Measurements from ENCODE around the gene DGKI.
A peak's percentile ranks its signal among the peaks of the same experiment; 100 is the strongest.

Gene DGKI

DNA sequence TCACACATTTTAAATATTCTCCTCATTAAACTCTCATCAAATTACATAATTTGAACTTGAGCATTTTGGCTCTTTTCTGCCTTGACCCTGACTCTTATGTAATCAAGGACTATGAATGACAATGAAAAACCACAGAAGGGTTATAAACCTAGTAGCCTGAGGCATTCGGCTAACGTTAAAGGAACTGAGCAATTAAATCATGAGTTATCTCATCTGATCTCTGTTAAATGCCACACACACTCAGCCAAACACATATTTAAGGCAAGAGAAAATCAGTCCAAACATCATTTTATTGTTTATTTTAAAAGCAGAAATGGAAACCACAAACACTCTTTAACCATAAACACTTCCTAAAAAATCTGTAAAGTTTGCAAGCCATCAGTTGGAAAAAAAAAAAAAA, 204.3 kb downstream of the DGKI start:
- DNase-seq = no peak

DNA sequence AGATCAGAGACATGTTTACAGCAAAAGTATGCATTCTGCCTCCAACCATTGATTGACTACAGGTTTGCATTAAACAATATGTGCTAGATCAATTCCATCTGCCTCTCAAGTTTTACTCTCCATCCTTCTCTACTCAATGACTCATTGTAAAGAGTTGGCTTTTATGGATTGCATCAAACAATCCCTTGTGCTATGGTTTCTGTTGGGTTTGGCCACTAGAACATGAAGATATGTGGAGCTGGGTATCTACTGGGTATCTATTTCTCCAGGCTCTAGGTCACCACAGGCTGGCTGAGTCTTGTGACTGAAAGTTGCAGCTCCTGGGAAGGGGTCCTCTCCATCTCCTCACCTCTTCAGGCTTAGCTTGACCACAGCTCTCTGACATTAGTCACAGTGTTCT, 204.7 kb downstream of the DGKI start:
- no peak for DNase-seq

DNA sequence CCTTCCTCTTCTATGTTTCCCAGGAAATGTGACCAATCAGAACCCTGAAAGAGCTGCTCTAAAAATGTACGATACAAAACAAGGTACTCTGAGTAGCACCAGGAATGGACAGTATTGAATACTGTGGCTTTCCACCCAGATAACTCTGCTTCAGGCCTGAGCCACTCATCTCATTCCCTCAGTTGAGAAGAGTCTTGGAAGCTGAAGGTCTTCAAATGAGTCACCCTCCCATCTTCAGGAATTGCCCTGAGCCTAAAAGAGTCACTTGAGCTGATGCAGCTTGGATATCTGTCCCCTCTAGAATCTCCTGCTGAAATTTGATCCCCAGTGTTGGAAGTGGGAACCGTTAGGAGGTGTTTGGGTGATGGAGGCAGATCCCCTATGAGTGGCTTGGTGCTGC, 210.4 kb downstream of the DGKI start:
- no peak for DNase-seq

DNA sequence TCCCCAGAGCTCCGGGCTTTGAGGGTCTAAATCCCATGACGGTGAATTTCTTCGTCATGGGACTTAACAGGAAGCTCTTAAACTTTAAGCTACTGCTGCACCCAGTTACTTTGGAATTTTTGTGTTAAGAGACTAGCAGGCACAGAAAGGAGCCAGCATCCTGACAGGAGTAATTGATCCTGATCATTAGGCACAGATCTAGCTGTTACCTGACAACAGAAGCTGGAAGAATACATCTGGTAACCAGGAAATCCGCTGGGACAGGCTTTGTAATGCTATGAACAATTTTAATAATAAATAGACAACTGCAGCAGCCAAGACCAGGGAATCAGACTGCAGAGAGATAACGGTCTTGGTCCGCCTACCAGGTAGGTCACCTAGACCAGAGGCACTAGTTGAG, 210.9 kb downstream of the DGKI start:
- no peak for DNase-seq

DNA sequence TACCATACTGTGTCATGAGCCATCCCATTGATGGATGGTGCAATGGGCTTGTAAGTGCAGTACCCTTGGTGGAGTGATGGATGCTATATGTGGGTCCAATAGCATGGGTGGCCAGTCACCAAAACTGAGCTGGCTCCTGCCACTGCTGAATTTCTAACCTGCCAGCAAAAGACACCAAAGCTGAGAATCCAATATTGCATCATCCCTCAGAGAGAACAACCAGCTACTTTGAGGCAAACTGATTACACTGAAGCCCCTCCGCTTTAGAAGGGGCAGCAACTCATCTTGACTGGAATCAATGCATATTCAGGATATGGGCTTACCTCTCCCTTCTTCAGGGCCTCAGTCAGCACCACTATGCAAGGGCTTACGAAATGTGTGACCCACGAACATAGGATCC, 211.6 kb downstream of the DGKI start:
- DNase-seq = no peak

DNA sequence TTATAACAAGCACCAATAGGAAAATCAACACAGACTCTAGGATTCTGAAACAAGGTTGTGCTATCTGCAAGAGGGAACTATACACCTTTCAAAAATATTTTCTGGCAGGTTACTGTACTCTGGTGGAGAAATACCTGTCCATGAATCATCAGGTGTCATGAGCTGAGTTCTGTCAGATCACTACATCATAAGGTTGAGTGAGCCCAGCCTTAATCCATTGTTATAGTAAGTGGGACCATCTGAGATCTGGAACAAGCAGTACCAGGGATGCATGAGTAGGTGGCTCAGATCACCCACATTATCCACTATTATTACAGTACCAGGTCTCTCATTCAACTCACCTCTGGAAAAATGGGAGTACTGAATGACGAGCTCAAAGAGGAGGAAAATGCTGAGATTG, 212.4 kb downstream of the DGKI start:
- no peak for DNase-seq

DNA sequence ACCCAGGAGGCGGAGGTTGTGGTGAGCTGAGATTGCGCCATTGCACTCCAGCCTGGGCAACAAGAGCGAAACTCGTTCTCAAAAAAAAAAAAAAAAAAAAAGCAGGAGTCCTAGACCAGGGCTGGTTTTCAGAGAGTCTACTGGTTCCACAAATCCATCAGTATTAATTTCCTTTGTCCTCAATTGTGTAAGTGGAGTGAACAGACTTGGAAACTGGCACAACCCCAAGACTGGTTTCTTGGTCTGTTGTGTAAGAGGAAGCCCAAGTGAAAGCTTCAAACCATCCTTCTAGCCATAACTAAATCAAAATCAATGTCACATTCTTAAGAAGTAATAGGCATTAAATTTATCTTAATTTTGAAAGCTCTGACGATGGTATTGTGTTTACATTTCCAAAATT, 213.6 kb downstream of the DGKI start:
- DNase-seq = no peak

DNA sequence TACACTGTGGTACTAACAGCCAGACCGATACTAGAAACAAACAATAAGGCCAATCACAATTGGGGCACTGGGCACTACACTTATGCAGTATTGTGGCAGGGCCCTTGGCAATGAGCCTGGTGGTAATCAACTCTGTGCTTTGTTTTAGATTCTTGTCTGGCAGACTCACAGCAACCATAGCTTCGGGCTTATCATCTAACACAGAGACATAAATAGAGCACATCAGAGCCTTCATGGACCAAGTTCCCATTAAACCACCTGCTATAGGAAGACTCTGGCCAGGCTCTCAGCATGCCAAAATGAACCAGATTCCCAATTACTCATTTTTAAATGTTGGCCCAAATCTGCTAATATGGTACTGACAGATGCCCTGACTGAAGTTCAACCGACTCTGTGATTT, 218.6 kb downstream of the DGKI start:
- no peak for DNase-seq

DNA sequence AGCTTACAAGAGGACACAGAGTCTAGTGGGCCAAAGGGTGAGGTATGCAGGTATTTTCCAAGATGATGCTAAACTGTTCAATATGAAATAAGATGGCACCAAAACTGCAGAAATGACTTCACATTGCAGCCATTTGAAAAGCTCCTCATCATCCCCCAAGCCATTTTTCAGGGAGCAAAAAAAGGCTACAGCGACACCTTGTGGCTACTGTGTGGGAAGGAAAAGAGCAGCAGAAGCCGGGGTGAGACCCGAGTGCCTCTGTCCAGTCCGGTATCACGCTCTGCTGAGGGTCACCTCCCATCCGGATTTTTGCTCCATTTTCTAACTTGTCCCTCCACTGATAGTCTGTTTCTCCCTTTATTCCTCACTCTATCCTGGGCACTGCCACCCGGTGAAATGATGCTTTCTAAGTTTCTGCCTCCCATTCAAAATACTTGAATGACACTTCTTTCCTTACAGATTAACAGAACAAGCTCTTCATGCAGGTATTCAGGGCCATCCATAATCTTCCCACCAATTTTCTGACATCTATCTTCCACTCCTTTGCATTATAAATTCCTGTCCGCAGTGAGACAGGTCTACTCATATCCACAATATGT, 220.2 kb downstream of the DGKI start:
- DNase-seq = peak; percentile 24

DNA sequence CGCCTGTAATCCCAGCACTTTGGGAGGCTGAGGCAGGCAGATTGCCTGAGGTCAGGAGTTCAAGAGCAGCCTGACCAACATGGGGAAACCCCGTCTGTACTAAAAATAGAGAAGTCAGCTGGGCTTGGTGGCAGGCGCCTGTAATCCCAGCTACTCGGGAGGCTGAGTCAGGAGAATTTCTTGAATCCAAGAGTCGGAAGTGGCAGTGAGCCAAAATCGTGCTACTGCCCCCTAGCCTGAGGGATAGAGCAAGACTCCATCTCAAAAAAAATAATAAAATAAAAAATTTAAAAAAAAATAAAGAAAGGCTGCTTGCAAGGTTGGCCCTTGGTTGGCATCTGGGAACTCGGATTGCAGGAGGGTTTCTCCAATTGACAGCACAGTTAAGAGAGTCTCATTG, 221.6 kb downstream of the DGKI start:
- DNase-seq = no peak

DNA sequence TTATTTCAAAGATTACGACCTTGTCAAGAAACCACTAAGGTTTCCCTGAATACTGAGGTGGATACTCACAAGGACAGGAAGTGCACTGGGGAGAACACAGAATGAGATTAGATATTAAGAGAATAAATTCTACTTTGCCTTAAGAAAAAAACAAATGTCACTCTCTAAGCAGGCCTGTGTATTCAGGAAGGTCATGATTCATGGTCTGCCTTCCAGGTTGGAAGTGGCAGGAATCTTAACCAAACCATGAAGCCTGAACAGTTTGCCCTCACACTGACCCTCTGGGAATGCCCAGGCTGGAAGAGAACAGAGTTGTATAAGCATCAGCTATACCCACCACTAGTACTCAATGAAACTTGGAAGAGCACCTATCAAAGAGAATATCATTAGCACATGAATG, 227.6 kb downstream of the DGKI start:
- no peak for DNase-seq

DNA sequence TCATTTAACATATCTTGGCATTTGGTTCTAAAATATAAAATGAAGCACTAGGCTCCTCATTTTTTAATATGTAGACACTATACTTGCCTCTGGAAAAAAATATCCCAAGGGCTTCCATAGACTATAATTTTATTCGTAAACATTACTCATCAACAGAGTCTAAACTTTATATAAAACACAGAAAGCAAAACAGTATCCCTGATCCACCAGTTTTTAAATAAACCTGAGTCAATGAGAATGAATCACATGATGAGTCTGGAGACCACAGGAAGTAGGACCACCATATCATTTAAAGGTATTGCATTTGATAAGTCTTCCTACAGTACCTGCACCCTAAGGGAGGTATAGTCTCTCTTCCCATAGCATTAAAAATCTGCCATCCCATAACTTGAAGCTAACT, 228.0 kb downstream of the DGKI start:
- no peak for DNase-seq

DNA sequence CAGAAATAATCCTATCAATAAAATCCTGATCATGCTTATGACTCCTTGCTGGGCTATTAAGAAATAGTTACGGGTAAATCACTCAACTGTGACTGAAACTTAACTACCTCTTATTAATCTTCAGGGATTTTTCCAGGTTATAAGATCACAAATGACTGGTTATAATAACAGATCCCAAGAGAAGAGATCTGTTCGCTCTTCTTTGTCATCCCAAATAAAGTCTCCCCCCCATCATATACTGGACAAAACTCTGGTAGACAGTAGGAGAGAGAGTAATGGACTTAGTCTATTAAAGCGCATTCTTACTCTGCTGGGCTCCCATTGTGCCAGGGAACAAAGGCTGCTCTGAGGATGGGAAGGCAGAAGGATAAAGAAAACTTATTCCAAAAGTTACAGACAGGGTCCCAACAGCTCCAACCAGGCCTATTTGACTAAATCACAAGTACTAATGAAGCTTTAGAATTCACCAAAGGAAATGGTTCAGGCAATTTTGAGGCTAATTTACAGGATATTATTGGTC, 233.7 kb downstream of the DGKI start:
- DNase-seq = no peak

DNA sequence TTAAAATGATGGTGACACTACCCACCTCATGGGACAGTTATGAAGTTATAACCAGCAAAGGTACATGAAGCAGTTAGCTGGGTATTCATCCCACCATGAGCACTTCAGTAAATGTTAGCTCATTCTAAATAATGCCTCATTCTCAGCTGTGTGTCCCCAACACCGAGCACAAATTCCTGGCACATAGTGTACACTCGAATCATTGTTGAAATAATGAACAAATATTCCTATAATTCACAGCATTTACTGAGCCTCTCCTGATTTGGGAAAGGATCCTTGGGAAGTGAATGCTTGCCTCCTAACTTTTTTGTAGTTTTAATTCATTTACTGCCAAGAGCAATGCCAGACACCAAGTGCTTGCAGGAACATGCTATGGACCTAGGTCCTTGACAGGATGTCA, 235.2 kb downstream of the DGKI start:
- no peak for DNase-seq

DNA sequence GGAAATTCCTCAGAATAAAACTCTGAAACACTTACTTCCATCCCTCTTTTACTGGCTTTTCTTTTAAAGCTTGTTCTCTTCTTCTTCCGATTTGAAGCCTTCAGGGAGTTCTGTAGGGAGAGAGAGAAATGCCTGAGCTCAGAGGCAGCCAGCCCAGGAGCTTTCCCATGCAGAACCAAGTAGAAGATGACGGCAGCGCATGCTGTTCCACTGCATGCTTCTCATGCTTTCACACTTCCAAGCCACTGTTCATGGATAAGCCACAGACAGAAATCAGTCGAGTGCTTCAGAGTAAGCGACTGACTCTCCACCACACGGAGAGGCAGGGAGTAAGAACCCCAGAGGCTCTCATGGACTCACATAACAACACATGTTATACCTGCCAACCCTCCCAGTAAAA, 237.3 kb downstream of the DGKI start:
- DNase-seq = no peak

DNA sequence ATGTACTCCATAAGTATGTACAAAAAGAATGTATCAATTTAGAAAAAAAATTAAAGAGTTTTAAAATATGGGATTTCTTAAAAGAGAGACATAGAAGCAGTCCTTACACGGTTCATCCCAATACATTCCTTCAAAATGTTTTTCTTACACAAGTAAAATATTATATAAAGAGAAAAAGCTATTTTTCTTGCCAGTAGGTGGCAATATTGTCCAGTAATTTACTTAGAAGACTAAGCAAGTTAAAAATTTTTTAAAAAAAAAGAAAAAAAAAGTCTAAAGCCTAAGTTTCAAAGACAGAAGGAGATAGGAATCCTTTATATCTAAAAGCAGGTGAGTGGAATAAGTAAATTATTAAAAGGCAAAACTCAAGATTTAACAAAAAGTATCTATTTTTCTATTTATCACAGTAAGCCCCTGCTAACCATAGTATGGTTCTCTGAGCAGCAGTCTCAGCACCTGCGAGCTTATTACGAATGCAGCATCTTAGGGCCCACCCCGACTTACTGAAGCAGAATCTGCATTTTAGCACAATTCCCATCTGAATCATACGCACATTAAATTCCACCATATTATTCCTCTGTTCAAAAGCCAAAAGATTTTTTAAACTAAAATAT, 240.6 kb downstream of the DGKI start:
- DNase-seq = no peak

DNA sequence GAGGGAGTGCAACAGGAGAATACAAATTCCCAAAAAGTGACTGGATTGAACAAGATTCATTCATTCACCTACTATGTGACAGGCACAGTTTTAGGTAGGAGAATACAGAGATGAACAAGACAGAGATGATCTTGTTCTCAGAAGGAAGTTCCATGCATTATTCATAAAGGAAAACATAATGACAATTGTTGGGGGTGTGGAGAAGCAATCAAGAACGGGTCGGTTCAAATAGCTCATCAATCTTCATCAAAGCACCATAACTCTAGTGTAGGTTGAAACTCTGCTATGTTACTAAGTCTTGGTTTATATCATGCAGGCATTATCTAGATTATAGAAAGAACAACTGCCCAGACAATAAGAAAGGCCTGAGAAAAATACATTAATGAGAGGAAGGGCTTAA, 243.7 kb downstream of the DGKI start:
- DNase-seq = no peak

DNA sequence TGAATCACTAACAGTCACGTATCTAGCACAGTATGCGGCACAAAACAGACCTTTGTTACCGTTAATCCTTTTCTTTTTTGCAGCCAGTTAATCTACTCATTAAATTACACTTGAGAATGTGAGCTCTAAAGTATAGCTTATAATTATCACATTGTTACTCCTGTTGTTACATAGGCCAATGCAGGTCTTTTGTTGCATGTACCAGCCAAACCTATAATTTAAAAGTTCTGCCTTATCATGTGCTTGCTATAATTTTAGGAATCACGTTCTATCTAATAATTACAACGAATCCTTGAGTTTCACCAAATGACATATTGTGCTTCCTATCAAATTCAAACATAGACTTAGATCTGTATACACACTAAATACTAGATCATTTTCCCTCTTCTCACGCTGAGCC, 245.1 kb downstream of the DGKI start:
- DNase-seq = no peak

DNA sequence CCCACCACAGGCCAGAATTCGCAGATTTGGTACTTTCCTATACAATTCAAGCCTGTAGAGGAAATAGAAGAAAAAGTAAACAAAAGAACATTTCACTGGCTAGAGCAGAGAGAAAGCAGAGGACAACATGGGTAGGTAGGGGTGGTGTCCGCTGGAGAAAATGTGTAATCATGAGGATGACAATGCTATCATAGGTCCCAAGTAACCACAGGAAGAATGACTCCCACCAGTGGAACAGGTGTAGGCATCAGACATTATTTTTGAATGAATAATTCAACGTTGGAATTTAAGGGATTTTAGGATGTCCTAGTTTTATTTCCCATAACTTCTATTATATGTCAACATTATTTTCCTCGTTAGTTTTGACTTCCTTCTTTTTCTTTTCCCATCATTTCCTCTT, 248.9 kb downstream of the DGKI start:
- DNase-seq = no peak

DNA sequence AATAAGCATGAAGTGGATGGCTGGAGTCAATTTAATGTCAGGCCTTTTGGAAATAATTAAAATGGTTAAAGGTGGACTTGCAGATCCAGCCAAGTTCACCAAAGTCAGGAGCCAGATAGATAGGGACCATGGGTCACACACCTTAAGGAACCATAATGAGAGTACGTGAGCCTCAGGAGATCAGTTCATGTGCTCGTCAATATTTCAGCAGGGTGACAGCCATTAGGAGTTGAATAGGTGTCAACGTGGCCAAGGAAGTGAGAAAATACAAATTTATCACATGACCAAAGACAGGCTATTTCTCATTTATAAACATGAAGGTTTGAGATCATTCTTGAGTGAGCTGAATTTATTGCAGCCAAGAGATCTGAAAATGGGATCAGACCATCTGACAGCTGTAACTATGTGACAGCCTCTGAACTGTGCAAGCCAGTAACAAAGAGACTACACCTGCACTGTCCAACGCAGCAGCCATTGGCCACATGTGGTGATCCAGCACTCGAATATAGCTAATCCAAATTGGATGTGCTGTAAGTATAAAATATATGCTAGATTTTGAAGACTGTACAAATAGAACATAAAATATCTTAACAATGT, 253.6 kb downstream of the DGKI start:
- DNase-seq = no peak

DNA sequence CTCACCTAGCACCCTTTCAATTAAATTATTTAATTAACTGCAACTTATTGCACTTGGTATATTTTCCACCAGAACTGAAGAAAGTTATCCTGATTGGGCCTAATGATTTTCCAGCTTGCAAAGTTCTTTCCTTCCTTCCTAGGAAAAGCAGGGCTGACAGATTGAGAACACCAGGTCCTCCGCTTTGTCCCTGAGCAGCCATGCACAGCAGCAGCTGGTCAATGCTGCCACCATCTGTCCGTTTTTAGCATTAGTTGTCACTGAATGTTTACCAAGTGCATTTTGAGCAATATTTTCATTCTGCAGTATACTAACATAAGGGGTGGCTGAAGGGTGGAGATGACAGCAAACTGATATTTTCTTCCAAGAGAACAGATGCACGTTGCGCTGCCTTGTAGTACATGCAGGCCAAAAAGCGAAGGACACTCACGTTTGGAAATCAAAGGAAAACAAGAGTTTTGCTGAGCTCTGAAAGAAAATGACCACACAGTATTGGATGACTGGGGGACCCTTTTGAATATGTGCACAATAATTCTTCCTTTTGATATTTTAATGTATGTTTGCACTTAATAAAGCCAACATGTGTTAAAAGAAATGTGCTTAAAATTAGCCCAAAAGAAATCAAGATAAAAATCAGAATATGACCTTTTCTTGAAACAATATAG, 254.4 kb downstream of the DGKI start:
- peak; percentile 14 for DNase-seq

DNA sequence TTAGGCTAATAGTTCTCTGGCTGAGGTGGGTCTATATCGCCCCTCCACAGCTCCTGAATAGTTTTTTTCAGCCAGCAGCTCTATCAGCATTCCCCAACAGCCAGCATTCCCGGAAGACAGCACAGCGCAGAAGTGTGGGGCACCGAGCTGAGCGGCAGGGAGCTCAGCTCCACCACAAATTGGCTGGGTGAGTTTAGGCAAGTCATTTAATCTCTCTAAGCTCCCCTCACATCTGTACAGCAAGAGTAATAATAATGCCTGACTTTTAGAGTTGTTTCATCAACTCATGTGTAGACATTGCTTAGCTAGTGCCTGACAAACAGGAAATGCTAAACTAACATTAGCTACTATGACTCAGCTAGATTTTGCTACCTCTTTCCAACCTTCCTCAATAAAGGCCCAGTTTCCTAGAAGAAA, 255.3 kb downstream of the DGKI start:
- DNase-seq = no peak

DNA sequence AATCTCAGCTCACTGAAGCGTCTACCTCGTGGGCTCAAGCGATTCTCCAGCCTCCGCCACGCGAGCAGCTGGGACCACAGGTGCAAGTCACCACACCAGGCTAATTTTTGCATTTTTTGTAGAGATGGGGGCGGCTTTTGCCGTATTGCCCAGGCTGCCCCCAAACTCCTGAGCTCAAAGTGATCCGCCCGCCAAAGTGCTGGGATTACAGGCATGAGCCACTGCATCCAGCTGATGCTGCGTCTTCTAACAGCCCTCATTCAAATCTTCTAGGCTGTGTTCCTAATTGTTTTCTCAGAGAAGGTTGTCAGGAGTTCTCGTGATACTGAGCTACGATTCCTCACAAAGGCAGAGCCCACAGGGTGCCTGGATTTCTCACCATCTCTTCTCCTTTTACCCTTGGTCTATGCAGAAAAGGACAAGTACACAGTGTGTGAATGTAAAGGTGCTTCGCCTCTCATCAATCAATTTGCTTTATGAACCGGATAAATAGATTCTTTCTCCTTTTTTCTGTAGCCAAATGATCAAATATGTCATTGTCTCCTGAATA, 255.9 kb downstream of the DGKI start:
- no peak for DNase-seq
